GM18951 (cell line): Measurements from ENCODE around the gene LPAR4.
"Not testable (repeated sequence)": the region's sequence is repeated elsewhere in the genome, so short reads cannot be mapped to it uniquely, and the experiment has no call there.

Source experiments
- POLR2A ChIP-seq: IDR thresholded peaks from 4 replicates; pipeline ENCODE4 v1.6.1; 2011; ENCODE audit warnings: mild to moderate bottlenecking; ENCODE audit not compliant: insufficient read length, insufficient read depth; ENCODE audit errors: extremely low read depth
- in situ Hi-C: fragments of 300-500 bp; cut with MboI; formaldehyde crosslinking; loops from one replicate; pipeline ENCODE4 v1.12.0; 2022; ENCODE audit warnings: low sequenced_read_pairs, mixed read lengths, inconsistent platforms; ENCODE audit not compliant: unreplicated experiment

LPAR4 gene

GRCh38 chrX:78769946-78770345, 22.4 kb downstream of the LPAR4 start:
- in situ Hi-C loops, result no loop called here
- no peak for TF ChIP-seq POLR2A

- TF ChIP-seq POLR2A, result no peak
- in situ Hi-C loops, result no loop called here
These were observed 49.4 kb downstream of the LPAR4 start for GRCh38 chrX:78796916-78797315.

- in situ Hi-C loops, result no loop called here
- no peak for TF ChIP-seq POLR2A
These were observed 52.6 kb downstream of the LPAR4 start for GRCh38 chrX:78800114-78800513.

GRCh38 chrX:78800694-78801093, 53.2 kb downstream of the LPAR4 start:
- TF ChIP-seq POLR2A, result no peak
- in situ Hi-C loops, result no loop called here

GRCh38 chrX:78801522-78801921, 54.0 kb downstream of the LPAR4 start:
- TF ChIP-seq POLR2A, result no peak
- in situ Hi-C loops, result no loop called here

GRCh38 chrX:78802526-78802925, 55.0 kb downstream of the LPAR4 start:
- in situ Hi-C loops, result not testable (repeated sequence)
